Endothelial cell of umbilical vein (primary cell): ENCODE measurements around the gene SMAD9.

Source experiments
- CTCF ChIP-seq, 2 donors: IDR thresholded peaks; 1 replicate in 1 of 2; 2 replicates in 1 of 2; pipeline ENCODE4 v1.5.1; 2011; ENCODE audit warnings: low read length in 2 of 2, mild to moderate bottlenecking in 2 of 2, moderate library complexity in 2 of 2, control low read depth in 1 of 2, inconsistent platforms in 1 of 2, low read depth in 1 of 2; ENCODE audit not compliant: insufficient read depth in 1 of 2; ENCODE audit errors: extremely low read depth in 1 of 2
- EZH2 ChIP-seq: IDR thresholded peaks from 2 replicates; pipeline ENCODE4 v1.6.1; 2012; ENCODE audit warnings: borderline replicate concordance, low read depth, mild to moderate bottlenecking, moderate library complexity, low read length, inconsistent platforms; ENCODE audit not compliant: severe bottlenecking
- FOS ChIP-seq: IDR thresholded peaks from 2 replicates; pipeline ENCODE4 v1.6.1; 2011; ENCODE audit warnings: mild to moderate bottlenecking, low read length, moderate library complexity, borderline replicate concordance; ENCODE audit not compliant: insufficient read depth
- GATA2 ChIP-seq: IDR thresholded peaks from 2 replicates; pipeline ENCODE4 v1.7.0; 2011; ENCODE audit warnings: low read depth, mild to moderate bottlenecking, moderate library complexity, mixed read lengths, low read length; ENCODE audit not compliant: insufficient read length, insufficient read depth
- MYC ChIP-seq: IDR thresholded peaks from one replicate; pipeline ENCODE4 v1.6.1; 2011; ENCODE audit warnings: mild to moderate bottlenecking, low read depth, low read length
- POLR2A ChIP-seq: IDR thresholded peaks from 2 replicates; pipeline ENCODE4 v1.6.1; 2012; ENCODE audit warnings: low read depth, mild to moderate bottlenecking, control low read depth, low read length
- POLR2AphosphoS5 ChIP-seq: IDR thresholded peaks from 2 replicates; pipeline ENCODE4 v1.6.1; 2012; ENCODE audit warnings: low read depth, mild to moderate bottlenecking, control low read depth, low read length, moderate library complexity; ENCODE audit not compliant: insufficient read depth

DNA sequence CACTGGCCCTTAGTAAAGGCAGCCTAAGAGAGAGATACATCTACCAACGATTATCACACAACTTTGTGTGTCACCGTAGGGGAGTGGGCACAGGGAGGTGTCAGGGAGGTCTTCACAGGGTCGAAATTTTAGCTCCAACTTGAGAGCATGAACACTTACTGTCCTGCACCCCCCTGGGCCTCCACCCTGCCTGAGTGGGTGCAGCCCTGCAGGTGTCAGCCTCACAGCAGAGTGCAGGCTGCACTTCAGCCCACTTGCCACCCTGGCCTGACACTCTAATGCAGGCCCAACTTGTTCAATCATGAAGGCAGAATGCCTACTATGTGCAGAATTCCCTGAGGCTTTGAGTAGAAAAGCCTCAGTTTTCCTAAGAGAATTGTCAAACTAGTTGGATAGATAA is 4.0 kb upstream of the SMAD9 start:
- TF ChIP-seq CTCF (IDR thresholded peaks at IDR 0.05; ENCODE audit: extremely low read depth in 1 of 2, insufficient read depth in 1 of 2, low read depth in 1 of 2, low read length in 2 of 2) (no peak), POLR2AphosphoS5 (no peak), EZH2 (no peak), FOS (no peak), POLR2A (no peak), MYC (no peak), GATA2 (no peak)
